HFF-Myc (cell line): ENCODE measurements around the gene IGF2BP3.
A peak's percentile ranks its signal among the peaks of the same experiment; 100 is the strongest.

Experiments
- DNase-seq: peaks from one replicate; pipeline ENCODE4 v3.0.0-alpha.2; 2011; ENCODE audit warnings: low read depth; ENCODE audit errors: extremely low read depth
- H3K4me3 ChIP-seq: replicated peaks from 2 replicates; pipeline ENCODE4 v1.5.1; 2011; ENCODE audit warnings: low read depth, mild to moderate bottlenecking, control low read depth, low read length
- CTCF ChIP-seq: IDR thresholded peaks from 2 replicates; pipeline ENCODE4 v1.5.1; 2012; ENCODE audit warnings: mild to moderate bottlenecking, low read depth, low read length, control low read depth; ENCODE audit errors: missing control alignments

Gene IGF2BP3

GRCh38 chr7:23276376-23276775 is 193.9 kb downstream of the IGF2BP3 start:
- peak; percentile 24 for TF ChIP-seq CTCF
- DNase-seq, result no peak
- no peak overlapping the region for H3K4me3 ChIP-seq

DNA sequence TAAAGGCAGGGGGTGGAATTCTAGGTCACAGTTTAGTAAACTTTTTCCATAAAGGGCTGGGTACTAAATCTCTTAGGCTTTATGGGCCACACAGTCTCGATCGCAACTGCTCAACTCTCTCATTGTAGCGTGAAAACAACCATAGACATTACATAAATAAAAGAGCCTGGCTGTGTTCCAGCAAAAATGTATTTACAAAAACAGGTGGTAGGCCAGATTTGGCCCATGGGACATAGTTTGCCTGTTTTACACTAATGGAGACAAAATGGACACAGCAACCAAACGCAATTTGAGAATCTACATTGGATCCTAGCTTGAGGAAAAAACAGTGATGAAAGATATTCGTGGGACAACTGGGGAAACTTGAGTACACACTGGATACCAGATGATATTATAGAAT is 194.4 kb downstream of the IGF2BP3 start:
- TF ChIP-seq CTCF, result no peak
- no peak for DNase-seq

DNA sequence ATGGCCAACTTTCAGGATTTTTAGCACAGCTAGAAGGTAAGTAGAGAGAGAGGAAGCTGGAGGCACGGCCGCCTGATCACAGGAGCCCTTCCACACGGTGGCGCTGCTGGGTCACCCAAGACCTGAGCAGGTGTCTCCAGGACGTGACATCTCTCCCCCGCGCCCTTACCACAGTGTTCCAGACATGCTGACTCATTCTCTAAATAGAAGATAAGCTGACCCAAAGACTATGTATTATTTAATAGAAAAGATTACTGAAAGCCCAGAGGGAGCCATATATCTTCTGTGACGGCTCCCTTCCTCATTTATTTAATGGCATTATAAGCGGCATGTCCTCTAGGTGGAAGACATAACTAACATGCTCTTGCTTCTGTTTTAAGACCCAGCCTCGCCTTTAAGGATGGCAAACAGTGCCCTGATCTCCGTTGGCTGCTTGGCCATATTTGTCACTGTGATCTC is 197.1 kb downstream of the IGF2BP3 start:
- H3K4me3 ChIP-seq, result no peak overlapping the region
- TF ChIP-seq CTCF, result peak; percentile 92
- peak; percentile 73 for DNase-seq

More for the DNA sequence above, 194.4 kb downstream of the IGF2BP3 start:
- no peak overlapping the region for H3K4me3 ChIP-seq

DNA sequence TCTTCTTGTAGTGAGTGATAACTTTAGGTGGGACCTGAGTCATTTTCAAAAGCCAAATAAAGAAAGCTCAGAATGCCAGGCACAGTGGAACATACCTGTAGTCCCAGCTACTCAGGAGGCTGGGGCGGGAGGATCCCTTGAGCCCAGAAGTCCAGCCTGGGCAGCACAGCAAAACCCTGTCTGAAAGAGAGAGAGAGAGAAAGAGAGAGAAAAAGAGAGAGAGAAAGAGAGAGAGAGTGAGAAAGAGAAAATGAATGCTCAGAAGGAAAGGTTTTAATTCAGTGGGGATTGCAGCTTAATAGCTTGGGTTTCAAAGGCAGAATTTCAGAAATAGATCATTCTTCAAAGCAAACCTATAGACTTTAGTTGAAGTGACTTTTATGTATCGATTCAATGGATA is 198.0 kb downstream of the IGF2BP3 start:
- no peak for TF ChIP-seq CTCF
- no peak overlapping the region for H3K4me3 ChIP-seq
- DNase-seq, result no peak

GRCh38 chr7:23268746-23269145 is 201.5 kb downstream of the IGF2BP3 start:
- no peak overlapping the region for H3K4me3 ChIP-seq
- no peak for DNase-seq
- TF ChIP-seq CTCF, result no peak

DNA sequence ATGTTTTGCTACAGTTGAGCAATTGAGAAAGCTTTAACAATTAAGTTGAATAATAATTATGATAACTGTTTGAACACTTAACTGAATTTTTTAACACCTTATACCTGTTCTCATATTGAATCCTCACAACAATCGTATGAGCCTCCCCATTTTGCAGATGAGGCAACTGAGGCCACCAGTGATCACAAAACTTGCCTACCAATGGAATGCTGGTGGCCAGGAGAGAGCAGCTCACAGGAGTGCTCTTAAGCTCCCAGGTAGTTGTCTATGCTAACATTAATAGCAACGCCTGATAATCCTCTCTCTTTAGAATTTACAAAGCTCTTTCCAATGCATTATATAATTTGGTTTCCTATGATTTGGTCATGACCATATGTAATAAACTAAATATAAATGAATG is 202.1 kb downstream of the IGF2BP3 start:
- no peak for TF ChIP-seq CTCF

DNA sequence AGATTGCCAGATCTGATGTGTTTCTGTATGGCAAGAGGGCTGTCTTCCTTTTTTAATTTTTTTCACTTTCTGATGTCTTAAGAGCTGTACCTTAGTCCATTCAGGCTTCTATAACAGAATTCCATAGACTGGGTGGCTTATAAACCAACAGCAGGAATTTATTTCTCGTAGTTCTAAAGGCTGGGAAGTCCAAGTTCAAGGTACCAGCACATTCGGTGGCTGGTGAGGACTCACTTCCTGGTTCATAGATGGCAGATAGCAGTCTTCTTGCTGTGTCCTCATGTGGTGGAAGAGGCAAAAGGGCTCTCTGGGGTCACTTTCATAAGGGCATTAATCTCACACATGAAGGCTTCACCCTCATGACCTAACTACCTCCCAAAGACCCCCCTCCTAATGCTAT is 202.9 kb downstream of the IGF2BP3 start:
- H3K4me3 ChIP-seq, result no peak overlapping the region
- TF ChIP-seq CTCF, result no peak

More for the DNA sequence above, 202.1 kb downstream of the IGF2BP3 start:
- H3K4me3 ChIP-seq, result no peak overlapping the region
- DNase-seq, result no peak

More for the DNA sequence above, 202.9 kb downstream of the IGF2BP3 start:
- DNase-seq, result no peak
